ENCODE measurements around the gene N4BP2L1.

The N4BP2L1 gene

GRCh38 chr13:32448972-32449371 is 21.0 kb upstream of the N4BP2L1 start:
- no peak for TF ChIP-seq CTCF (IDR thresholded peaks at IDR 0.05; ENCODE audit: borderline replicate concordance, control extremely low read depth, extremely low read depth, insufficient read depth, missing control alignments)
- DNase-seq (ENCODE audit: low spot score), result no peak
- in situ Hi-C loops (cut with MboI; ENCODE audit: low sequenced_read_pairs, unreplicated experiment), result no loop called here

GRCh38 chr13:32447894-32448623 is 20.1 kb upstream of the N4BP2L1 start:
- TF ChIP-seq CTCF (IDR thresholded peaks at IDR 0.05; ENCODE audit: borderline replicate concordance, control extremely low read depth, extremely low read depth, insufficient read depth, missing control alignments), result no peak
- in situ Hi-C loops (cut with MboI; ENCODE audit: low sequenced_read_pairs, unreplicated experiment), result no loop called here
- DNase-seq (ENCODE audit: low spot score), result no peak

- in situ Hi-C loops (cut with MboI; ENCODE audit: low sequenced_read_pairs, unreplicated experiment), result no loop called here
Observed at GRCh38 chr13:32446773-32447465, 19.0 kb upstream of the N4BP2L1 start.

GRCh38 chr13:32446220-32446619 is 18.3 kb upstream of the N4BP2L1 start:
- in situ Hi-C loops (cut with MboI; ENCODE audit: low sequenced_read_pairs, unreplicated experiment), result no loop called here
- DNase-seq (ENCODE audit: low spot score), result no peak
- TF ChIP-seq CTCF (IDR thresholded peaks at IDR 0.05; ENCODE audit: borderline replicate concordance, control extremely low read depth, extremely low read depth, insufficient read depth, missing control alignments), result no peak

More at GRCh38 chr13:32446773-32447465, 19.0 kb upstream of the N4BP2L1 start:
- DNase-seq (ENCODE audit: low spot score), result no peak
- TF ChIP-seq CTCF (IDR thresholded peaks at IDR 0.05; ENCODE audit: borderline replicate concordance, control extremely low read depth, extremely low read depth, insufficient read depth, missing control alignments), result no peak

- in situ Hi-C loops (cut with MboI; ENCODE audit: low sequenced_read_pairs, unreplicated experiment), result no loop called here
Observed at GRCh38 chr13:32445461-32445860, 17.5 kb upstream of the N4BP2L1 start.

GRCh38 chr13:32443111-32443510 is 15.2 kb upstream of the N4BP2L1 start:
- TF ChIP-seq CTCF (IDR thresholded peaks at IDR 0.05; ENCODE audit: borderline replicate concordance, control extremely low read depth, extremely low read depth, insufficient read depth, missing control alignments), result peak; percentile 44
- peak; percentile 68 for DNase-seq (ENCODE audit: low spot score)
- in situ Hi-C loops (cut with MboI; ENCODE audit: low sequenced_read_pairs, unreplicated experiment), result no loop called here

More at GRCh38 chr13:32445461-32445860, 17.5 kb upstream of the N4BP2L1 start:
- TF ChIP-seq CTCF (IDR thresholded peaks at IDR 0.05; ENCODE audit: borderline replicate concordance, control extremely low read depth, extremely low read depth, insufficient read depth, missing control alignments), result no peak
- DNase-seq (ENCODE audit: low spot score), result no peak

Data from GM13976 (cell line).